Activated CD8-positive, alpha-beta T cell treated with anti-CD3 and anti-CD28 coated beads for 36 hours (primary cell): Measurements from ENCODE around the gene COA3. TPM values are rescaled to one million over a fixed set of nuclear protein-coding genes. Genes with fewer than 3 reads are reported as not detected.

Source experiments
- ATAC-seq: fragments of 200-7000 bp; cut with Tn5 transposase; one replicate; pipeline ENCODE4 v1.10.0; 2021; ENCODE audit warnings: mild to moderate bottlenecking, moderate library complexity
- CTCF ChIA-PET: fragments of 350-600 bp; sonication (Branson Sonifier 250); formaldehyde crosslinking; loops from one replicate; lab custom pipeline; 2021; ENCODE audit warnings: antibody characterized with exemption; lab: Charles Lee
- POLR2A ChIA-PET: fragments of 350-600 bp; sonication (Branson Sonifier 250); formaldehyde crosslinking; loops from one replicate; lab custom pipeline; 2021; ENCODE audit warnings: antibody characterized with exemption; lab: Charles Lee
- DNase-seq: peaks from one replicate; pipeline ENCODE4 v3.0.0-alpha.2; 2020
- H3K27ac Mint-ChIP-seq: one replicate; pipeline ENCODE4 v1.8.0; 2021; ENCODE audit warnings: mild to moderate bottlenecking, mixed read lengths
- H3K27me3 Mint-ChIP-seq: one replicate; pipeline ENCODE4 v1.8.0; 2021; ENCODE audit warnings: mixed read lengths
- H3K36me3 Mint-ChIP-seq: one replicate; pipeline ENCODE4 v1.8.0; 2021; ENCODE audit warnings: low read depth, mixed read lengths
- H3K4me1 Mint-ChIP-seq: one replicate; pipeline ENCODE4 v1.8.0; 2021; ENCODE audit warnings: low read depth, mixed read lengths
- H3K4me3 Mint-ChIP-seq: one replicate; pipeline ENCODE4 v1.8.0; 2021; ENCODE audit warnings: mild to moderate bottlenecking, moderate library complexity, mixed read lengths
- H3K9me3 Mint-ChIP-seq: one replicate; pipeline ENCODE4 v1.8.0; 2021; ENCODE audit warnings: mixed read lengths
- intact Hi-C: fragments of 100-400 bp; cut with micrococcal nuclease; formaldehyde crosslinking; loops from one replicate; pipeline ENCODE4 v1.10.0; 2022
- total RNA-seq, 2 experiments: library from RNA; stranded (reverse); gene quantifications; one replicate each; pipeline ENCODE4 v1.2.3, GENCODE V29; 2021
- TF ChIP-seq, protein P1 (sequence below): fragments of 200-600 bp; IDR thresholded peaks from one replicate; pipeline ENCODE4 v1.8.0; 2022; ENCODE audit warnings: antibody characterized with exemption, mild to moderate bottlenecking

Gene COA3
- total RNA-seq, 2 experiments from 2014 or later, result 24.9 to 27.9 TPM

- TF ChIP-seq, protein P1, sequence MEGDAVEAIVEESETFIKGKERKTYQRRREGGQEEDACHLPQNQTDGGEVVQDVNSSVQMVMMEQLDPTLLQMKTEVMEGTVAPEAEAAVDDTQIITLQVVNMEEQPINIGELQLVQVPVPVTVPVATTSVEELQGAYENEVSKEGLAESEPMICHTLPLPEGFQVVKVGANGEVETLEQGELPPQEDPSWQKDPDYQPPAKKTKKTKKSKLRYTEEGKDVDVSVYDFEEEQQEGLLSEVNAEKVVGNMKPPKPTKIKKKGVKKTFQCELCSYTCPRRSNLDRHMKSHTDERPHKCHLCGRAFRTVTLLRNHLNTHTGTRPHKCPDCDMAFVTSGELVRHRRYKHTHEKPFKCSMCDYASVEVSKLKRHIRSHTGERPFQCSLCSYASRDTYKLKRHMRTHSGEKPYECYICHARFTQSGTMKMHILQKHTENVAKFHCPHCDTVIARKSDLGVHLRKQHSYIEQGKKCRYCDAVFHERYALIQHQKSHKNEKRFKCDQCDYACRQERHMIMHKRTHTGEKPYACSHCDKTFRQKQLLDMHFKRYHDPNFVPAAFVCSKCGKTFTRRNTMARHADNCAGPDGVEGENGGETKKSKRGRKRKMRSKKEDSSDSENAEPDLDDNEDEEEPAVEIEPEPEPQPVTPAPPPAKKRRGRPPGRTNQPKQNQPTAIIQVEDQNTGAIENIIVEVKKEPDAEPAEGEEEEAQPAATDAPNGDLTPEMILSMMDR, result no peak
- ChIA-PET POLR2A (interaction anchor here (1.0 to 4.5 kb wide), 3 partner anchors 11 to 34 kb away, joined by 3 to 22 read pairs (median 5); partner anchors contain the start of gene VPS25), CTCF (no interaction called here)
- Mint-ChIP-seq H3K9me3 (no peaks in the 10 kb centered on the region), H3K27ac (no peak overlapping the region), H3K27me3 (peaks cover 63% of the 10 kb centered on the region), H3K4me3 (no peak overlapping the region), H3K36me3 (peaks cover 5% of the 10 kb centered on the region), H3K4me1 (peaks cover 21% of the 10 kb centered on the region)
- ATAC-seq (no peak), DNase-seq (no peak)
- intact Hi-C loops, result no loop called here
Measured at GRCh38 chr17:42784409-42784808, 14.1 kb downstream of the COA3 start.

- ATAC-seq, result no peak
- CTCF ChIA-PET, result no interaction called here
- TF ChIP-seq, protein P1, result no peak
- intact Hi-C loops, result no loop called here
- POLR2A ChIA-PET, result interaction anchor here (0.6 to 4.5 kb wide), 3 partner anchors 10 to 24 kb away, joined by 4 to 22 read pairs (median 5); partner anchors contain the start of gene VPS25
- DNase-seq, result no peak
- no peaks in the 10 kb centered on the region for H3K9me3 Mint-ChIP-seq
- H3K36me3 Mint-ChIP-seq, result peaks cover 11% of the 10 kb centered on the region
- H3K27ac Mint-ChIP-seq, result no peak overlapping the region
- H3K4me1 Mint-ChIP-seq, result peaks cover 22% of the 10 kb centered on the region
- peaks cover 59% of the 10 kb centered on the region for H3K27me3 Mint-ChIP-seq
- H3K4me3 Mint-ChIP-seq, result no peak overlapping the region
Measured at GRCh38 chr17:42783791-42784138, 14.7 kb downstream of the COA3 start.

GRCh38 chr17:42783062-42783790 is 15.3 kb downstream of the COA3 start:
- TF ChIP-seq, protein P1, result no peak
- CTCF ChIA-PET, result no interaction called here

DNA sequence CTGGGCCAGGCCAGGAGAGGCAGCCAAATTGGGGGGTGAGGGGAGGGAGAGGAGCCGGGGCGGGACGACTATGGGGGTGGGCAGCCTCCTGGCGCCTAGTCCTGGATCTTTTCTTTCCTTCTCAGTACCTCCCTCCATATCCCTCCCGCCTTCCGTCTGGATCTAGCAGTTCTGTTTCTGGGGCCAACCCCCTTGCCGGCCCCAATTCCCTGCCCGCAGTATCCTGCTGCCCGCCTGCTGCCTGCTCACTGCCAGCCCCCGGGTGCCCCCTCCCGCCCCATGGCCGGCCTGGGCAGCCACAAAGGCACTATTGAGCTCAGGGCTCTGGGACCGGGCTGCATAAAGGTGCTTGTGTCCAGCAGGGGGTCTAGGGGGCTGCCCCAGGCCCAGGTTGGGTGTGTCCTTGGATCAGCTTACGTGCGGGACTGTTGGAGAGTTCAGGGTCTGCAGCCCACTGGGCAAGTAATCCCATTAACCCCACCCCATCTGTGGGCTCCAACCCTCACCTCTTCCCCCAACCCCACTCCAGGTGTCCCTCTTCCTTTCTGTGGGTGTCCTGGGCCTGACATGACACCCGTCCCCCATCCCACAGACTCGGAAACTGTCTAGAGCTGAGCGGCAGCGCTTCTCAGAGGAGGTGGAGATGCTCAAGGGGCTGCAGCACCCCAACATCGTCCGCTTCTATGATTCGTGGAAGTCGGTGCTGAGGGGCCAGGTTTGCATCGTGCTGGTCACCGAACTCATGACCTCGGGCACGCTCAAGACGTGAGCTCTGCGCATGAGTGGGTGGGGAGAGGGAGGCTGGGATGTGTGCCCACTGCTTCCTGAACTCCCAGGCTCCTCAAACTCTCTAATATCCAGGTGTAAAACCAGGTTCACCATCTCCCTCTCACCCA is 16.1 kb downstream of the COA3 start:
- no peak overlapping the region for H3K27ac Mint-ChIP-seq
- POLR2A ChIA-PET, result interaction anchor here (0.6 to 4.5 kb wide), 6 partner anchors 9 to 779 kb away, joined by 3 to 22 read pairs (median 4); partner anchors contain the start of genes CNTD1, COA3 and VPS25
- TF ChIP-seq, protein P1, result no peak
- no peaks in the 10 kb centered on the region for H3K9me3 Mint-ChIP-seq
- H3K27me3 Mint-ChIP-seq, result peaks cover 52% of the 10 kb centered on the region
- no peak overlapping the region for H3K4me3 Mint-ChIP-seq
- intact Hi-C loops, result no loop called here
- CTCF ChIA-PET, result no interaction called here
- no peak for DNase-seq
- peak; percentile 20 for ATAC-seq
- peaks cover 22% of the 10 kb centered on the region for H3K4me1 Mint-ChIP-seq
- H3K36me3 Mint-ChIP-seq, result peaks cover 18% of the 10 kb centered on the region

More at GRCh38 chr17:42783062-42783790, 15.3 kb downstream of the COA3 start:
- H3K4me3 Mint-ChIP-seq, result no peak overlapping the region
- H3K4me1 Mint-ChIP-seq, result peaks cover 22% of the 10 kb centered on the region
- DNase-seq, result no peak
- H3K27me3 Mint-ChIP-seq, result peaks cover 59% of the 10 kb centered on the region
- H3K9me3 Mint-ChIP-seq, result no peaks in the 10 kb centered on the region
- no peak overlapping the region for H3K27ac Mint-ChIP-seq
- no peak for ATAC-seq
- intact Hi-C loops, result no loop called here
- peaks cover 13% of the 10 kb centered on the region for H3K36me3 Mint-ChIP-seq
- POLR2A ChIA-PET, result interaction anchor here (0.6 to 4.5 kb wide), 5 partner anchors 8 to 779 kb away, joined by 3 to 22 read pairs (median 4); partner anchors contain the start of gene VPS25
